ENCODE results near the gene SENP7. TPM values are rescaled to one million over a fixed set of nuclear protein-coding genes. Genes with fewer than 3 reads are reported as not detected.
"Not testable (repeated sequence)": the region's sequence is repeated elsewhere in the genome, so short reads cannot be mapped to it uniquely, and the experiment has no call there.

SENP7 gene, protein sequence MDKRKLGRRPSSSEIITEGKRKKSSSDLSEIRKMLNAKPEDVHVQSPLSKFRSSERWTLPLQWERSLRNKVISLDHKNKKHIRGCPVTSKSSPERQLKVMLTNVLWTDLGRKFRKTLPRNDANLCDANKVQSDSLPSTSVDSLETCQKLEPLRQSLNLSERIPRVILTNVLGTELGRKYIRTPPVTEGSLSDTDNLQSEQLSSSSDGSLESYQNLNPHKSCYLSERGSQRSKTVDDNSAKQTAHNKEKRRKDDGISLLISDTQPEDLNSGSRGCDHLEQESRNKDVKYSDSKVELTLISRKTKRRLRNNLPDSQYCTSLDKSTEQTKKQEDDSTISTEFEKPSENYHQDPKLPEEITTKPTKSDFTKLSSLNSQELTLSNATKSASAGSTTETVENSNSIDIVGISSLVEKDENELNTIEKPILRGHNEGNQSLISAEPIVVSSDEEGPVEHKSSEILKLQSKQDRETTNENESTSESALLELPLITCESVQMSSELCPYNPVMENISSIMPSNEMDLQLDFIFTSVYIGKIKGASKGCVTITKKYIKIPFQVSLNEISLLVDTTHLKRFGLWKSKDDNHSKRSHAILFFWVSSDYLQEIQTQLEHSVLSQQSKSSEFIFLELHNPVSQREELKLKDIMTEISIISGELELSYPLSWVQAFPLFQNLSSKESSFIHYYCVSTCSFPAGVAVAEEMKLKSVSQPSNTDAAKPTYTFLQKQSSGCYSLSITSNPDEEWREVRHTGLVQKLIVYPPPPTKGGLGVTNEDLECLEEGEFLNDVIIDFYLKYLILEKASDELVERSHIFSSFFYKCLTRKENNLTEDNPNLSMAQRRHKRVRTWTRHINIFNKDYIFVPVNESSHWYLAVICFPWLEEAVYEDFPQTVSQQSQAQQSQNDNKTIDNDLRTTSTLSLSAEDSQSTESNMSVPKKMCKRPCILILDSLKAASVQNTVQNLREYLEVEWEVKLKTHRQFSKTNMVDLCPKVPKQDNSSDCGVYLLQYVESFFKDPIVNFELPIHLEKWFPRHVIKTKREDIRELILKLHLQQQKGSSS
- total RNA-seq, result 10 to 100 TPM; 42.5 to 47.6 TPM

DNA sequence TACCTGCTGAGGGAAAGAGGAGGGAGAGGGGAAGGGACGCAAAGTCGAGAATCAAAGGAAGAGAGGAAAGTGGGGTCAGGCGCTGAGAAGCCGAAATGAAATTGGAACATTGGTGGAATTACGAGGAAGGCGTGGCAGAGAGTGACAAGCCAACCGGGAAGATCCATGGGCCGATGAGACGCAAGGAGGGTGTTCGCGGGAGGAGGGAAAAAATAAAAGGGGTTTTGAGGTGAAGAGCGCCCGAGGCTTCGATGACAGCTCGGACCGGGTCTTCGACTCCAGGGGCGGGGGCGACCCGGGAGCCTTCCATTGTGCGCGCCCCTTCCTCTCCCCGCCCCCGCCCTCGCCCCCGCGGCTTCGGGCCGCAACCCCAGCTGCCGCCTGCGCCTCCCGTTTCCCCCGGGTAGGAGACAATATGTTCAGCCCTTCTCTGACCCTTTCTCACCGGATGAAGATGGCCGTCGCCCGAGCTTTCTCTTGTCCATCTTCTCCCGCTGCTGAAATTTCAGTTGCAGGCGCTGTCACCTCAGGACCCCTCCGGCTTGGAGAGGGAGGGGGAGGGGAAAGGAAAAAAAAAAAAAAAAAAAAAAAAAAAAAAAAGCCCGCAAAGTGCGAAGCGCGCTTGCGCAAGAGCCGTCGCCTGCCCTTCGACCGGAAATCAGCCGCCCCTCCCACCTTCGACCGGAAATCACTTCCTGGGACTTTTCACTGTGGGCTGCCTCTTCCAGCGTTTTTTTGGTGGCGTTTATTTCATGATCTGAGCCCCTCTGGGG is at the start of gene SENP7:
TSS of gene SENP7 (minus strand) at position 567 of the 773 bp plus-strand sequence. CDS start at position 485, 82 bp downstream.
- POLR2A ChIA-PET, result interaction anchor here (0.6 to 2.7 kb wide), 11 partner anchors 9 to 164 kb away, joined by 4 to 19 read pairs (median 6); partner anchors contain the start of genes PCNP, TRMT10C and ZBTB11
- Mint-ChIP-seq H3K27me3 (no peaks in the 10 kb centered on the region), H3K9me3 (peaks cover 1% of the 10 kb centered on the region), H3K4me3 (peak within 1 kb of the TSS; percentile 99), H3K27ac (peak within 1 kb of the TSS; percentile 98), H3K4me1 (peaks cover 26% of the 10 kb centered on the region), H3K36me3 (peaks cover 22% of the 10 kb centered on the region)
- peak; percentile 69 for ATAC-seq (ENCODE audit: low read depth)
- DNase-seq, result peak; percentile 77

DNA sequence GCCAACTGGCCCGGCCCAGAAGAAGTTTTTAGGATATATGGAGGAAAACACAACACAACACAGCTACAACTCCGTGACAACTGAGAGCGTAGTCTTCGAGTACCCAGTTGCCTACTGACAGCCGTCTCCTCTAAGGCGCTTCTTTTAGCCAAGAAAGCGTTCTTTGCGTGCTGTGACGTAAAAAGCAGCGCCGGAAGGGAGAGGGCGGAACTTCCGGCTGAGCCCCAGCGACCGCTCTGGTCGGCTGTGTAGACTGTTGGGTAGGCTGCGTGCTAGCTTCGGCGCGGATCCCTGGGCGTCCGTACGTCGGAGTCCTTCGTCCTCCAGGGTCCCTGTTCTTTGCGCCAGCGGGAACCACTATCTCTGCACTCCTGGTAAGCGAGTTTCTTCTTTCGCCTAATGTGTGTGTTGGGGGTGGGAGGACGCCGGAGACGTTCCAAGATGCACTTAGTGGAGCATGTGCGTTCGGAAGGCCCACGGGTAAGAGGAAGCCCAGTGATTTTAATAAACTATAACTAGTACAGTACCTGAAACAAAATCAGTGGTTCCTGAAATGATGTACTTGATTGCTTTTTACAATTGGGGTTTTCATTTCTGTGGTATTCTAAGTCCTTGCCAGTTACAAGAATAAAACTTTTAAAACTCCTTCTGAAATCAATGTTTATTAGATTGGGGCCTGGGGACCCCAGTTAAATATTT is 48.8 kb upstream of the SENP7 start, which contains the start of gene TRMT10C:
TSS of gene TRMT10C (plus strand) at position 239 of the 699 bp plus-strand sequence. CDS start 2,914 bp downstream, outside the sequence.
- Mint-ChIP-seq H3K4me1 (peaks cover 26% of the 10 kb centered on the region), H3K4me3 (peak within 1 kb of the TSS; percentile 96)

GRCh38 chr3:101556064-101556463 is 43.1 kb upstream of the SENP7 start:
- Mint-ChIP-seq H3K27me3 (peaks cover 7% of the 10 kb centered on the region), H3K4me1 (peaks cover 7% of the 10 kb centered on the region), H3K4me3 (no peak overlapping the region), H3K36me3 (no peaks in the 10 kb centered on the region), H3K9me3 (peaks cover 2% of the 10 kb centered on the region), H3K27ac (no peak overlapping the region)
- DNase-seq (no peak), ATAC-seq (ENCODE audit: low read depth) (no peak)
- POLR2A ChIA-PET, result interaction anchor here (1.1 kb wide), 1 partner anchor 169 kb away, joined by 3 read pairs; the partner anchor contains the start of gene CEP97

More for the DNA sequence above, 48.8 kb upstream of the SENP7 start, which contains the start of gene TRMT10C:
- H3K27me3 Mint-ChIP-seq, result peaks cover 2% of the 10 kb centered on the region
- ATAC-seq (ENCODE audit: low read depth), result peak; percentile 97
- DNase-seq, result peak; percentile 89
- peaks cover 25% of the 10 kb centered on the region for H3K36me3 Mint-ChIP-seq
- POLR2A ChIA-PET, result interaction anchor here (0.5 to 2.9 kb wide), 11 partner anchors 9 to 569 kb away, joined by 3 to 39 read pairs (median 4); partner anchors contain the start of genes ABI3BP, CEP97, PCNP and SENP7
- H3K27ac Mint-ChIP-seq, result peak within 1 kb of the TSS; percentile 97
- H3K9me3 Mint-ChIP-seq, result no peaks in the 10 kb centered on the region

GRCh38 chr3:101553381-101553780 is 40.4 kb upstream of the SENP7 start:
- DNase-seq; POLR2A ChIA-PET; H3K27me3 Mint-ChIP-seq; ATAC-seq (ENCODE audit: low read depth); H3K4me3 Mint-ChIP-seq; H3K4me1 Mint-ChIP-seq; H3K9me3 Mint-ChIP-seq; H3K27ac Mint-ChIP-seq; H3K36me3 Mint-ChIP-seq: not testable (repeated sequence)

DNA sequence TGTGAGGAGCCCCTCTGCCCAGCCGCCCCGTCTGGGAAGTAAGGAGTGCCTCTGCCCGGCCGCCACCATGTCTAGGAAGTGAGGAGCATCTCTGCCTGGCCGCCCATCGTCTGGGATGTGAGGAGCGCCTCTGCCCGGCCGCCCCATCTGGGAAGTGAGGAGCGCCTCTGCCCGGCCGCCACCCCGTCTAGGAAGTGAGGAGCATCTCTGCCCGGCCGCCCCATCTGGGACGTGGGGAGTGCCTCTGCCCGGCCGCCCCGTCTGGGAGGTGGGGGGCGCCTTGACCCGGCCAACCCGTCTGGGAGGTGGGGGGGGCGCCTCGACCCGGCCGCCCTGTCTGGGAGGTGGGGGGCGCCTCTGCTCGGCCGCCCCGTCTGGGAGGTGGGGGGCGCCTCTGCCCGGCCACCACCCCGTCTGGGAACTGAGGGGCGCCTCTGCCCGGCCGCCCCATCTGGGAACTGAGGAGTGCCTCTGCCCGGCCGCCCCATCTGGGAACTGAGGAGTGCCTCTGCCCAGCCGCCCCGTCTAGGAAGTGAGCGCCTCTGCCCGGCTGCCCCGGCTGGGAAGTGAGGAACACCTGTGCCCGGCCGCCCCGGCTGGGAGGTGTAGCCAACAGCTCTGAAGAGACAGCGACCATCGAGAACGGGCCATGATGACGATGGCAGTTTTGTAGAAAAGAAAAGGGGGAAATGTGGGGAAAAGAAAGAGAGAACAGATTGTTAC is 38.5 kb upstream of the SENP7 start:
- H3K36me3 Mint-ChIP-seq; H3K27me3 Mint-ChIP-seq; DNase-seq; H3K4me3 Mint-ChIP-seq; H3K27ac Mint-ChIP-seq; ATAC-seq (ENCODE audit: low read depth); POLR2A ChIA-PET; H3K4me1 Mint-ChIP-seq; H3K9me3 Mint-ChIP-seq: not testable (repeated sequence)

- no peak for ATAC-seq (ENCODE audit: low read depth)
- Mint-ChIP-seq H3K36me3 (no peaks in the 10 kb centered on the region), H3K9me3 (peaks cover 2% of the 10 kb centered on the region), H3K27me3 (no peaks in the 10 kb centered on the region), H3K27ac (no peak overlapping the region), H3K4me1 (peaks cover 4% of the 10 kb centered on the region), H3K4me3 (no peak overlapping the region)
- DNase-seq, result no peak
- POLR2A ChIA-PET, result interaction anchor here (0.6 kb wide), 1 partner anchor 31 kb away, joined by 3 read pairs; no protein-coding TSS in a partner anchor
Measured at GRCh38 chr3:101549473-101549872, 36.5 kb upstream of the SENP7 start.

GRCh38 chr3:101548527-101549105 is 35.6 kb upstream of the SENP7 start:
- Mint-ChIP-seq H3K9me3 (peaks cover 2% of the 10 kb centered on the region), H3K27ac (no peak overlapping the region), H3K27me3 (no peaks in the 10 kb centered on the region), H3K36me3 (no peaks in the 10 kb centered on the region), H3K4me3 (no peak overlapping the region), H3K4me1 (peaks cover 11% of the 10 kb centered on the region)
- POLR2A ChIA-PET, result no interaction called here
- ATAC-seq (ENCODE audit: low read depth) (no peak), DNase-seq (no peak)

DNA sequence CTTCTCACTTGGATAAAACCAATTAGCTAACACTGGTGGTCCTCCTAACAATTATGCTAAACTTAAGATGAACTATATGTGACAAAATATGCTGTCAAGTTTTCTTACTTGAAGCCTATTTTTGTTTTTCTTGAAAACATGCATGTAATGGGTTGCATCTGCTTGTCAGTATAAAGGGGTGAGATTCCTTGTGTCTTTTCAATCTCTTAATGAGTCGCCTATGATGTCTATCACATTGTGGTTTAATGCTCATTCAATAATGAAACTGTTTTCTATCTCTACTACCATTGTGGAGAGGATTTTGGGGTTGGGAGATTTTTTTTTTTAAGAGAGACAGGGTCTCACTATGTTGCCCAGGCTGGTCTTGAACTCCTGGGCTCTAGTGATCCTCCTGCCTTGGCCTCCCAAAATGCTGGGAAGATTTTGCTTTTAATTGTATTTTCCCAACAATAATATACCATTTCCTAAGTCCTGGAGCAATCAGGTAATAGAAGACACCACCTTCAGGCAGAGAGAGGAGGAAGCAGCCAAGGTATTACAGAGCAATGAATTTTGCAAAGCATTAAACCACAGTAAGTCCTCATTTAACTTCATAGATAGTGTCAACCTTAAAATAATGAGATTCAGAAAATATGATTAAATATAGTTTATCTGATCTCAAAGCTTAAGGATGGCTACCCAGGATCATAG is 31.3 kb upstream of the SENP7 start:
- Mint-ChIP-seq H3K27ac (peak overlapping the region; percentile 54), H3K36me3 (peaks cover 7% of the 10 kb centered on the region), H3K27me3 (no peaks in the 10 kb centered on the region), H3K9me3 (peaks cover 5% of the 10 kb centered on the region), H3K4me3 (peak overlapping the region; percentile 9), H3K4me1 (peaks cover 28% of the 10 kb centered on the region)
- ATAC-seq (ENCODE audit: low read depth) (peak; percentile 44), DNase-seq (no peak)
- POLR2A ChIA-PET, result interaction anchor here (0.6 kb wide), 1 partner anchor 1054 kb away, joined by 5 read pairs; no protein-coding TSS in a partner anchor

DNA sequence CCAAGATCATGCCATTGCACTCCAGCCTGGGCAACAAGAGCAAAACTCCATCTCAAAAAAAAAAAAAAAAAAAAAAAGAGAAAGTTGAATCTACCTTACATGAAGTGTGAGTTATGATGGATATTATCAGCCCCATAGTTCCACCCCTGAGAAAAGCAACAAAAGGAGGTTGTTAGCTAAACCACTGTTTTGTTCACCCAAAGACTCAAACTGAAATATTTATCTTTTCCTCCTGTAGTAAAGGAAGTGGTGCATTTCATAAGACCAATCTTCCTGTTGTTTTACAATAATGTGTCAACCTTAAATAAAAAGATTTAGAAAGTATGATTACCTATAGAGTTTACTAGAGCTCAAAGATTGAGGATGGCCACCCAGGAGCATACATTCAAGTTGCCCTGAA is 29.9 kb upstream of the SENP7 start:
- POLR2A ChIA-PET, result interaction anchor here (0.8 to 2.5 kb wide), 6 partner anchors 22 to 299 kb away, joined by 4 to 16 read pairs (median 5); partner anchors contain the start of gene SENP7
- peaks cover 11% of the 10 kb centered on the region for H3K36me3 Mint-ChIP-seq
- peak overlapping the region; percentile 84 for H3K27ac Mint-ChIP-seq
- peaks cover 6% of the 10 kb centered on the region for H3K9me3 Mint-ChIP-seq
- ATAC-seq (ENCODE audit: low read depth), result peak; percentile 82
- no peak for DNase-seq
- H3K4me3 Mint-ChIP-seq, result peak overlapping the region; percentile 35
- peaks cover 28% of the 10 kb centered on the region for H3K4me1 Mint-ChIP-seq
- peaks cover 2% of the 10 kb centered on the region for H3K27me3 Mint-ChIP-seq

DNA sequence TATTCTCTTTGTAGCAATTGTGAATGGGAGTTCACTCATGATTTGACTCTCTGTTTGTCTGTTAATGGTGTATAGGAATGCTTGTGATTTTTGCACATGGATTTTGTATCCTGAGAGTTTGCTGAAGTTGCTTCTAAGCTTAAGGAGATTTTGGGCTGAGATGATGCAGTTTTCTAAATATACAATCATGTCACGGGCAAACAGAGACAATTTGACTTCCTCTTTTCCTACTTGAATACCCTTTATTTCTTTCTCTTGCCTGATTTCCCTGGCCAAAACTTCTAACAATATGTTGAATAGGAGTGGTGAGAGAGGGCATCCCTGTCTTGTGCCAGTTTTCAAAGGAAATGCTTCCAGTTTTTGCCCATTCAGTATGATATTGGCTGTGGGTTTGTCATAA is 23.9 kb upstream of the SENP7 start:
- H3K36me3 Mint-ChIP-seq; H3K27ac Mint-ChIP-seq; POLR2A ChIA-PET; ATAC-seq (ENCODE audit: low read depth); H3K4me3 Mint-ChIP-seq; H3K27me3 Mint-ChIP-seq; H3K4me1 Mint-ChIP-seq; H3K9me3 Mint-ChIP-seq; DNase-seq: not testable (repeated sequence)

GRCh38 chr3:101536266-101536665 is 23.3 kb upstream of the SENP7 start:
- POLR2A ChIA-PET, result no interaction called here
- Mint-ChIP-seq H3K27ac (no peak overlapping the region), H3K9me3 (peaks cover 8% of the 10 kb centered on the region), H3K36me3 (peaks cover 9% of the 10 kb centered on the region), H3K4me3 (no peak overlapping the region), H3K27me3 (peaks cover 5% of the 10 kb centered on the region), H3K4me1 (peaks cover 12% of the 10 kb centered on the region)
- DNase-seq (no peak), ATAC-seq (ENCODE audit: low read depth) (no peak)
